ENCODE data around the gene CLDN5.

DNA sequence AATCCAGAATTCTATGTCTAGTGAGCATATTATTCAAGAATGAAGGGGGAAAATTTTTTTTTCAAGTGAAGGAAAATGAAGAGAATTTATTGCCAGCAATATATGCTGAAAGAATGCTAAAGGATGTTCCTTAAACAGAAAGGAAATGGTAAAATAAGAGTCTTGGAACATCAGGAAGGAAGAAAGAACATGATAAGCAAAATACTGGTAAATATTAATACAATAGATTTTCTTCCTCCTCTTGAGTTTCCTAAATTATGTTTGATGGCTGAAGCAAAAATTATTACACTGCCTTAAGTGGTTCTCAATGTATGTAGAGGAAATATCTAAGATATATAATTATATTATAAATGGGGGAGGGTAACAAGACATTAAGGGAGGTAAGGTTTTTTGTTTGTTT, 9.6 kb upstream of the CLDN5 start:
- TF ChIP-seq, protein P1, sequence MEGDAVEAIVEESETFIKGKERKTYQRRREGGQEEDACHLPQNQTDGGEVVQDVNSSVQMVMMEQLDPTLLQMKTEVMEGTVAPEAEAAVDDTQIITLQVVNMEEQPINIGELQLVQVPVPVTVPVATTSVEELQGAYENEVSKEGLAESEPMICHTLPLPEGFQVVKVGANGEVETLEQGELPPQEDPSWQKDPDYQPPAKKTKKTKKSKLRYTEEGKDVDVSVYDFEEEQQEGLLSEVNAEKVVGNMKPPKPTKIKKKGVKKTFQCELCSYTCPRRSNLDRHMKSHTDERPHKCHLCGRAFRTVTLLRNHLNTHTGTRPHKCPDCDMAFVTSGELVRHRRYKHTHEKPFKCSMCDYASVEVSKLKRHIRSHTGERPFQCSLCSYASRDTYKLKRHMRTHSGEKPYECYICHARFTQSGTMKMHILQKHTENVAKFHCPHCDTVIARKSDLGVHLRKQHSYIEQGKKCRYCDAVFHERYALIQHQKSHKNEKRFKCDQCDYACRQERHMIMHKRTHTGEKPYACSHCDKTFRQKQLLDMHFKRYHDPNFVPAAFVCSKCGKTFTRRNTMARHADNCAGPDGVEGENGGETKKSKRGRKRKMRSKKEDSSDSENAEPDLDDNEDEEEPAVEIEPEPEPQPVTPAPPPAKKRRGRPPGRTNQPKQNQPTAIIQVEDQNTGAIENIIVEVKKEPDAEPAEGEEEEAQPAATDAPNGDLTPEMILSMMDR (IDR thresholded peaks at IDR 0.05 in 8 of 11, conservative IDR thresholded peaks at IDR 0.05 in 3 of 11) = no peak
- no peak for TF ChIP-seq POLR2A (IDR thresholded peaks at IDR 0.05)
- no peak for TF ChIP-seq POLR2AphosphoS5 (IDR thresholded peaks at IDR 0.05)
